ENCODE measurements around the gene RNF223. TPM values are rescaled to one million over a fixed set of nuclear protein-coding genes. Genes with fewer than 3 reads are reported as not detected.

Gene RNF223
- total RNA-seq, 1 experiment from 2014 or later: 6.3 TPM

- ChIA-PET POLR2A (no interaction called here), RAD21 (ENCODE audit: low non-redundant PET in 1 of 2, low total read pairs in 2 of 2, uncharacterized antibody in 2 of 2, unreplicated experiment in 2 of 2) (no interaction called here), CTCF (no interaction called here)
- no peak for TF ChIP-seq EZH2 (IDR thresholded peaks at IDR 0.05)
- no peak for TF ChIP-seq ZBTB33 (IDR thresholded peaks at IDR 0.05; ENCODE audit: extremely low read depth, insufficient replicate concordance, low read length)
- TF ChIP-seq CTCF (IDR thresholded peaks at IDR 0.05 in 2 of 3, conservative IDR thresholded peaks at IDR 0.05 in 1 of 3; ENCODE audit: borderline replicate concordance in 1 of 3, insufficient read depth in 1 of 3, low read depth in 2 of 3, low read length in 2 of 3): no peak
- TF ChIP-seq MAX (IDR thresholded peaks at IDR 0.05): no peak
- TF ChIP-seq YY1 (IDR thresholded peaks at IDR 0.05; ENCODE audit: extremely low read depth, insufficient replicate concordance, low read depth, low read length): no peak
- no peak for TF ChIP-seq ELF1 (IDR thresholded peaks at IDR 0.05; ENCODE audit: borderline replicate concordance, low read depth)
- TF ChIP-seq ATF3 (IDR thresholded peaks at IDR 0.05): no peak
- no peak for TF ChIP-seq CBX3 (IDR thresholded peaks at IDR 0.05; ENCODE audit: low read depth)
- TF ChIP-seq FOSL1 (IDR thresholded peaks at IDR 0.05; ENCODE audit: low read depth): no peak
- TF ChIP-seq SP1 (IDR thresholded peaks at IDR 0.05; ENCODE audit: low read depth): no peak
- peaks cover 19 to 37% of the 10 kb centered on the region in 2 experiments; a peak in 3 of 4 replicates for H3K36me3 ChIP-seq (ENCODE audit: control insufficient read depth in 1 of 2, insufficient read depth in 2 of 2, low read length in 2 of 2)
- H3K4me3 ChIP-seq (replicated peaks in 1 of 2; ENCODE audit: low read depth in 1 of 2, low read length in 2 of 2): no peak overlapping the region
- peaks cover 23% of the 10 kb centered on the region; the same call in 1 of the 2 replicates for H3K79me2 ChIP-seq (ENCODE audit: insufficient read depth, low read length)
- no peaks in the 10 kb centered on the region for H3K9me3 ChIP-seq (ENCODE audit: control insufficient read depth in 1 of 2, insufficient read depth in 1 of 2, low read depth in 1 of 2, low read length in 2 of 2)
- no peaks in the 10 kb centered on the region for H4K20me1 ChIP-seq (ENCODE audit: insufficient read depth)
- no TSS peak for BruUV-seq (replicated peaks)
- peaks cover 7 to 17% of the 10 kb centered on the region in 2 experiments; a peak in 3 of 4 replicates for H3K4me1 ChIP-seq (ENCODE audit: control insufficient read depth in 1 of 2, insufficient read depth in 2 of 2, low read length in 2 of 2)
- no peaks in the 10 kb centered on the region for H3K27me3 ChIP-seq (ENCODE audit: insufficient read depth, low read length)
- H3K9me2 ChIP-seq (ENCODE audit: insufficient read depth): no peaks in the 10 kb centered on the region
- no peak overlapping the region for H3K27ac ChIP-seq (ENCODE audit: low read depth, low read length)
- H3K4me2 ChIP-seq (ENCODE audit: low read length): no peak overlapping the region
- H2AFZ ChIP-seq (ENCODE audit: low read depth, low read length, poor library complexity, severe bottlenecking): no peak overlapping the region
- DNase-seq (ENCODE audit: low read depth, low spot score): no peak
- H3K9ac ChIP-seq (ENCODE audit: low read length): no peak overlapping the region
- intact Hi-C loops (cut with micrococcal nuclease): no loop called here
- no peak for ATAC-seq
Observed at GRCh38 chr1:1043921-1044320, 30.2 kb downstream of the RNF223 start.
